Vagina (tissue), 2 donors: ENCODE measurements around the gene VAV3. TPM values are rescaled to one million over a fixed set of nuclear protein-coding genes. Genes with fewer than 3 reads are reported as not detected.

Source experiments
- DNase-seq, 2 donors: peaks; one replicate each; pipeline ENCODE4 v3.0.0-alpha.2; 2017; ENCODE audit errors: extremely low spot score in 2 of 2
- H3K27ac ChIP-seq: fragments of 200-600 bp; sonication (generic); one replicate; pipeline ENCODE4 v1.5.1; 2019
- H3K27me3 ChIP-seq: fragments of 200-600 bp; sonication (generic); one replicate; pipeline ENCODE4 v1.5.1; 2019
- H3K36me3 ChIP-seq, 2 donors: fragments of 200-600 bp; sonication (generic); one replicate each; pipeline ENCODE4 v1.5.1; 2017 to 2019
- H3K4me1 ChIP-seq: fragments of 200-600 bp; sonication (generic); one replicate; pipeline ENCODE4 v1.5.1; 2019
- H3K4me3 ChIP-seq, 2 donors: fragments of 200-600 bp; sonication (generic); 1 replicate in 1 of 2; 2 replicates in 1 of 2; pipeline ENCODE4 v1.5.1; 2016 to 2019
- H3K9me3 ChIP-seq: fragments of 200-600 bp; sonication (generic); one replicate; pipeline ENCODE4 v1.5.1; 2019
- POLR2A ChIP-seq, 2 donors: fragments of 450-650 bp; IDR thresholded peaks; one replicate each; pipeline ENCODE4 v1.6.1; 2017; ENCODE audit warnings: antibody characterized with exemption in 2 of 2, mild to moderate bottlenecking in 2 of 2, moderate library complexity in 2 of 2
- POLR2AphosphoS5 ChIP-seq, 2 donors: sonication (generic); formaldehyde crosslinking; IDR thresholded peaks; one replicate each; pipeline ENCODE4 v1.9.0; 2017; ENCODE audit warnings: antibody characterized with exemption in 2 of 2, mild to moderate bottlenecking in 2 of 2, low read depth in 1 of 2; ENCODE audit not compliant: insufficient read depth in 1 of 2
- intact Hi-C: fragments of 100-400 bp; cut with DNase I; formaldehyde crosslinking; loops from one replicate; pipeline ENCODE4 v1.15.1; 2023
- total RNA-seq: library from RNA; depleted of rRNA; stranded (reverse); fragments of >200 nt; gene quantifications from one replicate; pipeline ENCODE4 v1.2.3, GENCODE V29; 2016
- TF ChIP-seq, protein P1 (sequence below), 3 experiments: fragments of 450-650 bp in 2 of 3; fragments of 200-600 bp in 1 of 3; sonication (generic) in 1 of 3; IDR thresholded peaks; one replicate each; pipeline ENCODE4 v1.5.1; 2017 to 2019; ENCODE audit warnings: antibody characterized with exemption in 3 of 3, mild to moderate bottlenecking in 2 of 3, moderate library complexity in 2 of 3

Gene VAV3
- total RNA-seq, 1 donor from 2014 or later = 67.5 TPM

DNA sequence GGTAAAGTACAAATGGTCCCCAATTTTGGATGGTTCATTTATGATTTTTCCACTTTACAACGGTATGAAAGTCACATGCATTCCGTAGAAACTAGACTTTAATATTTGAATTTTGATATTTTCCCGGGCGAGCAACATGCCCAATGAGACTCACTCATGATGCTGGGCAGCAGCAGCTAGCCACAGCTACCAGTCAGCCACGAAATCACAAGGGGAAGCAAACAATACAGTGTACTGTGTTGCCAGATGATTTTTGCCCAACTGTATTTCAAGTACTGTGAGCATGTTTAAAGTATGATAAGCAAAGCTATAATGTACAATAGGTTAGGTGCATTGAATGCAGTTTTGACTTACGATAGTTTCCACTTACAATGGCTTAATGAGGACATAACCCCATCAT is 266.8 kb downstream of the VAV3 start:
- Histone ChIP-seq H3K4me3 (no peak overlapping the region), H3K27me3 (no peaks in the 10 kb centered on the region), H3K4me1 (no peaks in the 10 kb centered on the region), H3K36me3 (no peaks in the 10 kb centered on the region), H3K27ac (no peak overlapping the region), H3K9me3 (no peaks in the 10 kb centered on the region)
- TF ChIP-seq, protein P1, sequence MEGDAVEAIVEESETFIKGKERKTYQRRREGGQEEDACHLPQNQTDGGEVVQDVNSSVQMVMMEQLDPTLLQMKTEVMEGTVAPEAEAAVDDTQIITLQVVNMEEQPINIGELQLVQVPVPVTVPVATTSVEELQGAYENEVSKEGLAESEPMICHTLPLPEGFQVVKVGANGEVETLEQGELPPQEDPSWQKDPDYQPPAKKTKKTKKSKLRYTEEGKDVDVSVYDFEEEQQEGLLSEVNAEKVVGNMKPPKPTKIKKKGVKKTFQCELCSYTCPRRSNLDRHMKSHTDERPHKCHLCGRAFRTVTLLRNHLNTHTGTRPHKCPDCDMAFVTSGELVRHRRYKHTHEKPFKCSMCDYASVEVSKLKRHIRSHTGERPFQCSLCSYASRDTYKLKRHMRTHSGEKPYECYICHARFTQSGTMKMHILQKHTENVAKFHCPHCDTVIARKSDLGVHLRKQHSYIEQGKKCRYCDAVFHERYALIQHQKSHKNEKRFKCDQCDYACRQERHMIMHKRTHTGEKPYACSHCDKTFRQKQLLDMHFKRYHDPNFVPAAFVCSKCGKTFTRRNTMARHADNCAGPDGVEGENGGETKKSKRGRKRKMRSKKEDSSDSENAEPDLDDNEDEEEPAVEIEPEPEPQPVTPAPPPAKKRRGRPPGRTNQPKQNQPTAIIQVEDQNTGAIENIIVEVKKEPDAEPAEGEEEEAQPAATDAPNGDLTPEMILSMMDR (IDR thresholded peaks at IDR 0.05) = no peak
- TF ChIP-seq POLR2AphosphoS5 (IDR thresholded peaks at IDR 0.05; ENCODE audit: insufficient read depth in 1 of 2, low read depth in 1 of 2) = no peak
- no peak for TF ChIP-seq POLR2A (IDR thresholded peaks at IDR 0.05)
- DNase-seq = no peak
- intact Hi-C loops = no loop called here

DNA sequence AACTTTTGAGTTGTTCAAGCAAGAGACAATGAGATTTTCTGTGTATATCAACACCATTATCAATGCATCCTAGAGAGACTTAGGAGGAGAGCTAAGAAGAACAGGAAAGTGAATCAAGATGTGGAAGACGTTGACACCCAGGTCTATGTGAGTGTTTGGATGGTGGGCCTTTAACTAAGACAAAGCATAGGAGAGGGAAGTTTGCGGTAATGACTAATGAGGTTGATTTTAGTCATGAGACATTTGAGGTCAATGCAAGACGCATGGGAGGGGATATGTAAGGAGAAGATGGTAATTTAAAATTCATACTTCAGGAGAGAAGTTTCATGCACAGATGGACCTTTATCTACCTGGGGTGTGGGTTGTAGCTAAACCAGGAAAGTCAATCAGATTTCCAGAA is 269.6 kb downstream of the VAV3 start:
- H3K27ac ChIP-seq = no peak overlapping the region
- intact Hi-C loops = no loop called here
- no peaks in the 10 kb centered on the region for H3K36me3 ChIP-seq
- H3K27me3 ChIP-seq = no peaks in the 10 kb centered on the region
- TF ChIP-seq, protein P1 (IDR thresholded peaks at IDR 0.05) = no peak
- TF ChIP-seq POLR2AphosphoS5 (IDR thresholded peaks at IDR 0.05; ENCODE audit: insufficient read depth in 1 of 2, low read depth in 1 of 2) (no peak), POLR2A (IDR thresholded peaks at IDR 0.05) (no peak)
- H3K9me3 ChIP-seq = no peaks in the 10 kb centered on the region
- H3K4me3 ChIP-seq = no peak overlapping the region
- peaks cover 4% of the 10 kb centered on the region for H3K4me1 ChIP-seq
- DNase-seq = no peak

DNA sequence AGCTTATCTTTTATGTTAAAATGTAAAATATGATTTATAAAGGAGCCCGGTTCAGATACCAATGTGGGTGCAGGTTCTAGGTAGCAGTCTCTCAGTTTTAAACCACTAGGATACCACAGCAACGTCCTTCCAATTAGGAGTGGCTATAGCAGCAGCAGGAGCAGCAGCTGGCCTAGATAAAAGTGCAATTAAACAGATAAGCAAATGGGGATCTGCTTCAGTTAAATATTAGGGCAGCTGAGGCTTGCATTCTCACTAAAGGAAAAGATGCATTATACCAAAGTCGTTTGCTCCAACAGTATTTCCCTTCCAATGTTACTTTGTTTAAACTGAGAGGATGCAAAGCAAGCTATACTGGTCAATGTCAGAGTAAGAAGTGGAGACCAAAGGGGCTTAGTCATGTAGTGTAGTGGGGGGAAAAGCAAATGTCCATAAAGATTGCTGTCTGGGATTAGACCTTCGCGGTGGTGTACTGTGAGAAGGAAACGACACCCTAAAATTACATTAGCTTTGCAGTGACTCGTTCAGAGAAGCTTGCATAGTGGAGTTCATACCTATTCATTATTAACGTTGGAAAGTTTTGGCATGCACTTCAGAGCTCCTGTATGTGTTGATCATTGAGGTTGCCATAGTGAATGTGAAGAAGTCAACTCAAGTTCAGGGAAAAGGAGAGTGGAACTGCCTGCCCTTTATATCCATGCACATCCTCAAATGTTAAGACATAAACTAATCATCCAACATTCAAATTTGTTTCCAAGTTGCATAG is 272.2 kb downstream of the VAV3 start:
- peaks cover 11% of the 10 kb centered on the region for H3K4me1 ChIP-seq
- H3K9me3 ChIP-seq = no peaks in the 10 kb centered on the region
- no peak overlapping the region for H3K4me3 ChIP-seq
- H3K27ac ChIP-seq = no peak overlapping the region
- intact Hi-C loops = no loop called here
- no peaks in the 10 kb centered on the region for H3K27me3 ChIP-seq
- no peak for TF ChIP-seq POLR2AphosphoS5 (IDR thresholded peaks at IDR 0.05; ENCODE audit: insufficient read depth in 1 of 2, low read depth in 1 of 2)
- TF ChIP-seq, protein P1 (IDR thresholded peaks at IDR 0.05) = no peak
- TF ChIP-seq POLR2A (IDR thresholded peaks at IDR 0.05) = no peak
- no peak for DNase-seq
- no peaks in the 10 kb centered on the region for H3K36me3 ChIP-seq

DNA sequence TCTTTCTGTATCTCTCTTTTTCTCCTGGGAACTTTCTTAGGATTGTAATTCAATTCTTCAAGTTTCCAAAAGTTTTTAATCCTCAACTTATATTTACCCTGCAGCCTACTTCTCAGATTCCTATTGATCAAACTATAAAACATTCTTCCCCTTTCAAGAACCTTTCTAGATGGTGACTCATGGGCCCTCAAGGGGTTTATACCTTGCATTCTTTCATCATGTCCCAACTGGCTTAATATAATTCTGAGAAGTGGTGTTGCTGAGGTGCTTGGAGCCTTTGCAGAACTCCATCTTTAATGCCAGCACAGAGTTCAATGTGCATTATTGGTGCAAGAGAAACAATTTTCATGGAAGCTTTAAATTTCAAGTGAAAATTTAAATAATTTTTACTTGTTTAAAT is 273.4 kb downstream of the VAV3 start:
- no peak overlapping the region for H3K27ac ChIP-seq
- intact Hi-C loops = no loop called here

DNA sequence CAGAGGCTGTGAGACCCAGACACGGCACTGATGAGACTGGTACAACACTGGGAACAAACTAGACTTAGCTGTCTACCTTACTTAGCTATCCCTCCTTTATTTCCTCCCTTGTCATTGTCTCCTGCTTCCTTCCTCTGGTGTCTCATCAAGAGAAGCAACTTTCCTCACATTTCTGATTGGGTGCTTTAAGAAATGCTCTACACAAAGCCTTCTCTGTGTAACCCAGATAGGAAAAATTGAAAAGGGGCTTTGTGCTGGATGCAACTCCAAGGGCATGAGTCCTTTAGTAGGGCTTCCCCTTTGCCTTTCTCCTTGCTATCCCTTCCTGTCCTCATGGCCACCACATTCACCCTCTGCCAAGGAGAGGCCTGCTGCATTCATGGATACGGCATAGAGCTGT is 274.5 kb downstream of the VAV3 start:
- DNase-seq = no peak
- TF ChIP-seq, protein P1 (IDR thresholded peaks at IDR 0.05) = no peak
- TF ChIP-seq POLR2AphosphoS5 (IDR thresholded peaks at IDR 0.05; ENCODE audit: insufficient read depth in 1 of 2, low read depth in 1 of 2) (no peak), POLR2A (IDR thresholded peaks at IDR 0.05) (no peak)
- Histone ChIP-seq H3K4me1 (peaks cover 11% of the 10 kb centered on the region), H3K27me3 (no peaks in the 10 kb centered on the region), H3K4me3 (no peak overlapping the region), H3K36me3 (no peaks in the 10 kb centered on the region), H3K27ac (no peak overlapping the region), H3K9me3 (no peaks in the 10 kb centered on the region)
- intact Hi-C loops = no loop called here

More for the DNA sequence above, 273.4 kb downstream of the VAV3 start:
- no peak overlapping the region for H3K4me3 ChIP-seq
- peaks cover 11% of the 10 kb centered on the region for H3K4me1 ChIP-seq
- no peaks in the 10 kb centered on the region for H3K36me3 ChIP-seq
- no peak for DNase-seq
- TF ChIP-seq, protein P1 (IDR thresholded peaks at IDR 0.05) = no peak
- TF ChIP-seq POLR2AphosphoS5 (IDR thresholded peaks at IDR 0.05; ENCODE audit: insufficient read depth in 1 of 2, low read depth in 1 of 2) (peak in 1 of 2 donors; percentile 16), POLR2A (IDR thresholded peaks at IDR 0.05) (no peak)
- no peaks in the 10 kb centered on the region for H3K9me3 ChIP-seq
- no peaks in the 10 kb centered on the region for H3K27me3 ChIP-seq
